ENCODE measurements around the gene RNF212B.

RNF212B gene

DNA sequence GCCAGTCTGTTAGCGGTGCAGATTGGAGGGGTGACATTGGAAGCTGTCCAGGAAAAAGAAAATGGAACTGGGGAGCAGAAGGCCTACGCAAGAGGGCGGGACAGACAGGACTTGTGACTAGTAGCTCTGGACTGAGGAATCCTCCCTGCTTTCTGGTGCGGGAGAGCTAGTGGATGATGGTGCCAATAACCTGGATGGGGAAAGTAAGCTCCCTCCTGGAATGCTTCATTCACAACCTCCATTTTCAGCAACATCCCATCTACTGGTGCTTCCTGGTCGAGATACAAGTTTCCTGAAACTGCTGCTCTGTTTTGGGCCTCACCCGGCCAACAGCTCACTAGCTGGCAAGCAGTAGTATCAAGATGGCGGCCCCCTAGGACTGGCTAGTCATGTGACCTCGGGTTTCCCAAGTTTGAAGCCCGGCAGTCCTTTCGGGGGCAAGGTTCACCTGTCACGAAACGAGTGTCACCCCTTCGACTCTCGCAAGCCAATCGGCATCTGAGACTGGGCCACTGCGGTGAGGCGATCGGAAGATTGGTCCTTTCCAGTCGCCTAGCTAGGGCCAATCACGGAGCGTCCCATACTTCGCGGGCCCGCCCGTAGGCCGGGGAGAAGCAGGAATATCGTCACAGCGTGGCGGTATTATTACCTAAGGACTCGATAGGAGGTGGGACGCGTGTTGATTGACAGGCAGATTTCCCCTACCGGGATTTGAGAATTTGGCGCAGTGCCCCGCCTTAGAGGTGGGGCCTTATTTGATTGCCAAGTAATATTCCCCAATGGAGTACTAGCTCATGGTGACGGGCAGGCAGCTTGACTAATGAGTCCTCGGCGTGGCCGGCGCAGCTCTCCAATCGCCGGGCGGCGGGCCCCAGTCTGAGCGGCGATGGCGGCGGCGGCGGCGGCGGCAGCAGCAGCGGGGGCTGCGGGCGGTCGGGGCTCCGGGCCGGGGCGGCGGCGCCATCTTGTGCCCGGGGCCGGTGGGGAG is 83.1 kb downstream of the RNF212B start, which contains the start of gene PABPN1:
PABPN1 (plus strand) TSS at position 874 of the 988 bp plus-strand sequence; CDS start at position 887, 13 bp downstream.
- Histone ChIP-seq H3K27me3 (replicated peaks; ENCODE audit: control insufficient read depth, insufficient read depth, low read length) (no peaks in the 10 kb centered on the region), H3K4me3 (replicated peaks; ENCODE audit: low read depth, low read length) (peak within 1 kb of the TSS; percentile 94), H3K36me3 (ENCODE audit: control insufficient read depth, insufficient read depth, low read length) (peaks cover 15% of the 10 kb centered on the region)
- TF ChIP-seq, protein P1, sequence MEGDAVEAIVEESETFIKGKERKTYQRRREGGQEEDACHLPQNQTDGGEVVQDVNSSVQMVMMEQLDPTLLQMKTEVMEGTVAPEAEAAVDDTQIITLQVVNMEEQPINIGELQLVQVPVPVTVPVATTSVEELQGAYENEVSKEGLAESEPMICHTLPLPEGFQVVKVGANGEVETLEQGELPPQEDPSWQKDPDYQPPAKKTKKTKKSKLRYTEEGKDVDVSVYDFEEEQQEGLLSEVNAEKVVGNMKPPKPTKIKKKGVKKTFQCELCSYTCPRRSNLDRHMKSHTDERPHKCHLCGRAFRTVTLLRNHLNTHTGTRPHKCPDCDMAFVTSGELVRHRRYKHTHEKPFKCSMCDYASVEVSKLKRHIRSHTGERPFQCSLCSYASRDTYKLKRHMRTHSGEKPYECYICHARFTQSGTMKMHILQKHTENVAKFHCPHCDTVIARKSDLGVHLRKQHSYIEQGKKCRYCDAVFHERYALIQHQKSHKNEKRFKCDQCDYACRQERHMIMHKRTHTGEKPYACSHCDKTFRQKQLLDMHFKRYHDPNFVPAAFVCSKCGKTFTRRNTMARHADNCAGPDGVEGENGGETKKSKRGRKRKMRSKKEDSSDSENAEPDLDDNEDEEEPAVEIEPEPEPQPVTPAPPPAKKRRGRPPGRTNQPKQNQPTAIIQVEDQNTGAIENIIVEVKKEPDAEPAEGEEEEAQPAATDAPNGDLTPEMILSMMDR (IDR thresholded peaks at IDR 0.05; ENCODE audit: insufficient read depth, low read length, poor library complexity, severe bottlenecking) = no peak
- peak; percentile 97 for DNase-seq (ENCODE audit: extremely low read depth, insufficient read length)

DNA sequence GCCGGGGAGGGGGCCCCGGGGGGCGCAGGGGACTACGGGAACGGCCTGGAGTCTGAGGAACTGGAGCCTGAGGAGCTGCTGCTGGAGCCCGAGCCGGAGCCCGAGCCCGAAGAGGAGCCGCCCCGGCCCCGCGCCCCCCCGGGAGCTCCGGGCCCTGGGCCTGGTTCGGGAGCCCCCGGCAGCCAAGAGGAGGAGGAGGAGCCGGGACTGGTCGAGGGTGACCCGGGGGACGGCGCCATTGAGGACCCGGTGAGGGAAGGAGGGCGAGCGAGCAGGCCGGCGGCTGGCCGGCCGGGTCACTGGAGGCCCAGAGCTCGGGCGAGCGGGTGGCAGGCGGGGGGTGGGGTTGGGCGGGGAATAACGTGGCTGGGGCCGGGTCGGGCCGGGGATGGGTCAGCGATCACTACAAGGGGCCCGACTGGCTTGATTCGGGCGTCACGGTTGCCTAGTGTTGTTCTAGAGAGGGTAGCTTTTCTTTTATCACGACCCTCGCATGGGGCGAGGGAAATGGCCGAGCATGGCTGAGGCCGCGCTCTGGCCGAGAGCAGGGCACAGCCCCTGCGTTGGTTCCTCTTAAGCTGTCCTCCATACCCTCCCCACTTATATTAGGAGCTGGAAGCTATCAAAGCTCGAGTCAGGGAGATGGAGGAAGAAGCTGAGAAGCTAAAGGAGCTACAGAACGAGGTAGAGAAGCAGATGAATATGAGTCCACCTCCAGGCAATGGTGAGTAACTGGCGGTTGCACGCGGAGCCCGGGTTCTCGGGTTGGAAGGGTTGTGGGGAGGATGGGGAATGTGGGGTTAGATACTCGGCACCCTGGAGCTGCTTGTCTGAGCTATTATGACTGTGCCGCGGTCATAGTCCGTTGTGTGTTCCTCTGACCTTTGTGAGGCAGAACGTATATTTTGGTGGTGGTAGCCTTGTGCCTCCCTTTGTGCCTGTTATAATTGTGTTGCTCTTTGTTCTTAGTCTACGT is 84.1 kb downstream of the RNF212B start:
- no peaks in the 10 kb centered on the region for H3K27me3 ChIP-seq (replicated peaks; ENCODE audit: control insufficient read depth, insufficient read depth, low read length)
- DNase-seq (ENCODE audit: extremely low read depth, insufficient read length) = peak; percentile 52
- TF ChIP-seq, protein P1 (IDR thresholded peaks at IDR 0.05; ENCODE audit: insufficient read depth, low read length, poor library complexity, severe bottlenecking) = no peak
- peak overlapping the region; percentile 94 for H3K4me3 ChIP-seq (replicated peaks; ENCODE audit: low read depth, low read length)
- H3K36me3 ChIP-seq (ENCODE audit: control insufficient read depth, insufficient read depth, low read length) = peaks cover 15% of the 10 kb centered on the region
